ENCODE data around the gene ADCY2. TPM values are rescaled to one million over a fixed set of nuclear protein-coding genes. Genes with fewer than 3 reads are reported as not detected.

ADCY2 gene
- total and polyA plus RNA-seq, 2 of the 13 experiments (the other 11 are each of a cell fraction or from before 2014, with no cell fraction given) = not detected

GRCh38 chr5:7392693-7393024 lies 3.3 kb upstream of the ADCY2 start:
- no peaks in the 10 kb centered on the region for H3K36me3 ChIP-seq (replicated peaks in 1 of 2; ENCODE audit: control insufficient read depth in 1 of 2, insufficient read depth in 2 of 2, low read length in 2 of 2)
- TF ChIP-seq KAT8 (CRISPR knock-in tag; IDR thresholded peaks at IDR 0.05) = no peak
- no peak for TF ChIP-seq ZNF503 (CRISPR knock-in tag; IDR thresholded peaks at IDR 0.05)
- no peak for TF ChIP-seq ZEB1 (IDR thresholded peaks at IDR 0.05; ENCODE audit: insufficient replicate concordance, low read depth)
- no peak for TF ChIP-seq ZNF44 (CRISPR knock-in tag; IDR thresholded peaks at IDR 0.05)
- no peak for TF ChIP-seq XRCC5 (optimal IDR thresholded peaks at IDR 0.05; ENCODE audit: low read length)
- TF ChIP-seq KLF9 (CRISPR knock-in tag; IDR thresholded peaks at IDR 0.05; ENCODE audit: low read depth) = no peak
- TF ChIP-seq MXI1 (IDR thresholded peaks at IDR 0.05; ENCODE audit: borderline replicate concordance, low read depth, low read length) = no peak
- TF ChIP-seq ZNF280B (CRISPR knock-in tag; IDR thresholded peaks at IDR 0.05; ENCODE audit: borderline replicate concordance) = no peak
- TF ChIP-seq PHF8 (CRISPR knock-in tag; IDR thresholded peaks at IDR 0.05) = no peak
- TF ChIP-seq ZNF484 (CRISPR knock-in tag; IDR thresholded peaks at IDR 0.05; ENCODE audit: borderline replicate concordance, low read depth) = no peak
- TF ChIP-seq ZIK1 (CRISPR knock-in tag; IDR thresholded peaks at IDR 0.05; ENCODE audit: borderline replicate concordance, low read depth) = no peak
- TF ChIP-seq ZSCAN9 (CRISPR knock-in tag; IDR thresholded peaks at IDR 0.05; ENCODE audit: borderline replicate concordance) = no peak
- no peak for TF ChIP-seq HMG20B (CRISPR knock-in tag; conservative IDR thresholded peaks at IDR 0.05)
- TF ChIP-seq ZNF724P (CRISPR knock-in tag; IDR thresholded peaks at IDR 0.05; ENCODE audit: borderline replicate concordance) = no peak
- TF ChIP-seq BORCS8-MEF2B (CRISPR knock-in tag; IDR thresholded peaks at IDR 0.05) = no peak
- no peak for TF ChIP-seq NR1H2 (CRISPR knock-in tag; IDR thresholded peaks at IDR 0.05; ENCODE audit: borderline replicate concordance, low read depth)
- no peak for TF ChIP-seq ATF2 (CRISPR knock-in tag; IDR thresholded peaks at IDR 0.05)
- no peak for TF ChIP-seq ZBTB37 (CRISPR knock-in tag; IDR thresholded peaks at IDR 0.05)
- no peak for TF ChIP-seq GTF3A (CRISPR knock-in tag; conservative IDR thresholded peaks at IDR 0.05)
- no peak for TF ChIP-seq RNF2 (conservative IDR thresholded peaks at IDR 0.05; ENCODE audit: low read depth)
- in situ Hi-C loops (cut with HindIII; ENCODE audit: extremely low pct_ligation_motif_present, low pct_unique_long_range_greater_than_20kb) (loop anchor here (25.0 kb wide), 1 partner anchor 580 kb away; no protein-coding TSS in a partner anchor), intact Hi-C loops (cut with micrococcal nuclease; ENCODE audit: unreplicated experiment) (loop anchor here (2.0 kb wide), 1 partner anchor 132 kb away; no protein-coding TSS in a partner anchor)
- H3K9ac ChIP-seq (ENCODE audit: insufficient read depth, low read depth, low read length) = no peak overlapping the region
- ChIA-PET CTCF (ENCODE audit: low intra/inter-chr PET ratio, low total read pairs) (interaction anchor here (1.2 kb wide), 1 partner anchor 572 kb away, joined by 7 read pairs; no protein-coding TSS in a partner anchor), POLR2A (no interaction called here)
- H3K27ac ChIP-seq (ENCODE audit: extremely low read length, insufficient read depth, low read length) = no peak overlapping the region
- ATAC-seq (no peak), FAIRE-seq (no peak), DNase-seq (ENCODE audit: low spot score) (no peak)
- H3K4me2 ChIP-seq (ENCODE audit: low read depth, low read length) = no peak overlapping the region
- H3K4me3 ChIP-seq (replicated peaks in 1 of 3; ENCODE audit: insufficient read depth in 1 of 3, low read depth in 2 of 3, low read length in 3 of 3) = no peak overlapping the region
- H4K20me1 ChIP-seq (ENCODE audit: insufficient read depth, low read length) = no peaks in the 10 kb centered on the region; the same call in 1 of the 2 replicates
- H3K79me2 ChIP-seq (ENCODE audit: insufficient read depth, low read length) = no peaks in the 10 kb centered on the region
- BruUV-seq (replicated peaks) = no TSS peak
- H3K9me3 ChIP-seq (ENCODE audit: low read length) = no peaks in the 10 kb centered on the region
- H3K4me1 ChIP-seq (ENCODE audit: insufficient read depth, low read length) = no peaks in the 10 kb centered on the region
- peaks cover 0 to 18% of the 10 kb centered on the region in 2 experiments; a peak in 3 of 5 replicates for H3K27me3 ChIP-seq (ENCODE audit: control insufficient read depth in 1 of 2, insufficient read depth in 2 of 2, low read length in 2 of 2)
- no peak overlapping the region for H2AFZ ChIP-seq (ENCODE audit: low read length)
- WGBS (ENCODE audit: low lambda C conversion rate) = 9% methylated on average over 3 of the region's 3 CpGs
